RWPE2 (cell line): Measurements from ENCODE around the gene ZNF385C.

Source experiments
- ATAC-seq: fragments of 200-7000 bp; cut with Tn5 transposase; 3 replicates; pipeline ENCODE4 v1.9.1; 2021; ENCODE audit warnings: low read depth
- DNase-seq: peaks from one replicate; pipeline ENCODE4 v3.0.0-alpha.2; 2020; ENCODE audit warnings: low spot score
- H3K27ac ChIP-seq: fragments of 450-650 bp; 2 replicates; pipeline ENCODE4 v1.5.1; 2017; ENCODE audit warnings: mild to moderate bottlenecking; ENCODE audit not compliant: poor library complexity, severe bottlenecking
- H3K27me3 ChIP-seq: fragments of 250-450 bp; sonication (Bioruptor Pico); 2 replicates; pipeline ENCODE4 v1.5.1; 2021; ENCODE audit warnings: mild to moderate bottlenecking, moderate library complexity; ENCODE audit not compliant: insufficient read depth, poor library complexity, severe bottlenecking
- H3K36me3 ChIP-seq: fragments of 250-450 bp; sonication (Bioruptor Pico); 2 replicates; pipeline ENCODE4 v1.5.1; 2020; ENCODE audit warnings: low read depth, mild to moderate bottlenecking, moderate library complexity
- H3K4me1 ChIP-seq: fragments of 250-450 bp; sonication (Bioruptor Pico); 2 replicates; pipeline ENCODE4 v1.5.1; 2021; ENCODE audit warnings: mild to moderate bottlenecking, moderate library complexity; ENCODE audit not compliant: insufficient read depth, poor library complexity, severe bottlenecking
- H3K4me3 ChIP-seq: fragments of 250-450 bp; sonication (Bioruptor Pico); 2 replicates; pipeline ENCODE4 v1.5.1; 2021; ENCODE audit warnings: mild to moderate bottlenecking, moderate library complexity; ENCODE audit not compliant: severe bottlenecking
- H3K9me3 ChIP-seq: fragments of 250-450 bp; sonication (Bioruptor Pico); 2 replicates; pipeline ENCODE4 v1.5.1; 2021; ENCODE audit warnings: mild to moderate bottlenecking, moderate library complexity; ENCODE audit not compliant: severe bottlenecking
- TF ChIP-seq, protein P1 (sequence below): fragments of 450-650 bp; IDR thresholded peaks from one replicate; pipeline ENCODE4 v1.5.1; 2017; ENCODE audit warnings: mild to moderate bottlenecking, moderate library complexity; ENCODE audit not compliant: poor library complexity, severe bottlenecking

The ZNF385C gene

DNA sequence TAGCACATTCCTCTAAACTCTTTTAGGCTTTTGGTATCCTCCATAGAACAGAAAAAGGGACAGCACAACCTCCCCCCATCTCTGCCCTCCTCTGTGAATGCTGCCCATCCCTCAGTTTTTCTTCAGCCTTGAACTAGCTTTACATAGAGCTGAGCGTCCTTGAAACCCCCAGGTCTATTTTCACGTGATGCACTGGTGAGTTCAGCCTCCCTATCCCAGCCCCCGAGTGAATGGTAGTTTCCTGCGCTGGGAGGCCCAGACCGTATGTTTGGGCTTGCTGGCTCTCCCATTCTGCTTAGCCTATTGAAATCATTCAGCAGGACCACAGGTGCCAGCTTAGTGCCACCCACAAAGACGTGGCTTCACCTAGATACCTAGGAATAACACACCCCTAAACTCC is 22.5 kb downstream of the ZNF385C start:
- Histone ChIP-seq H3K4me1 (no peaks in the 10 kb centered on the region), H3K27ac (no peak overlapping the region), H3K4me3 (no peak overlapping the region), H3K27me3 (peaks cover 8% of the 10 kb centered on the region), H3K36me3 (no peaks in the 10 kb centered on the region), H3K9me3 (no peaks in the 10 kb centered on the region)
- DNase-seq (no peak), ATAC-seq (no peak)
- TF ChIP-seq, protein P1, sequence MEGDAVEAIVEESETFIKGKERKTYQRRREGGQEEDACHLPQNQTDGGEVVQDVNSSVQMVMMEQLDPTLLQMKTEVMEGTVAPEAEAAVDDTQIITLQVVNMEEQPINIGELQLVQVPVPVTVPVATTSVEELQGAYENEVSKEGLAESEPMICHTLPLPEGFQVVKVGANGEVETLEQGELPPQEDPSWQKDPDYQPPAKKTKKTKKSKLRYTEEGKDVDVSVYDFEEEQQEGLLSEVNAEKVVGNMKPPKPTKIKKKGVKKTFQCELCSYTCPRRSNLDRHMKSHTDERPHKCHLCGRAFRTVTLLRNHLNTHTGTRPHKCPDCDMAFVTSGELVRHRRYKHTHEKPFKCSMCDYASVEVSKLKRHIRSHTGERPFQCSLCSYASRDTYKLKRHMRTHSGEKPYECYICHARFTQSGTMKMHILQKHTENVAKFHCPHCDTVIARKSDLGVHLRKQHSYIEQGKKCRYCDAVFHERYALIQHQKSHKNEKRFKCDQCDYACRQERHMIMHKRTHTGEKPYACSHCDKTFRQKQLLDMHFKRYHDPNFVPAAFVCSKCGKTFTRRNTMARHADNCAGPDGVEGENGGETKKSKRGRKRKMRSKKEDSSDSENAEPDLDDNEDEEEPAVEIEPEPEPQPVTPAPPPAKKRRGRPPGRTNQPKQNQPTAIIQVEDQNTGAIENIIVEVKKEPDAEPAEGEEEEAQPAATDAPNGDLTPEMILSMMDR = no peak

- Histone ChIP-seq H3K9me3 (no peaks in the 10 kb centered on the region), H3K4me3 (no peak overlapping the region), H3K4me1 (no peaks in the 10 kb centered on the region), H3K27me3 (peaks cover 8% of the 10 kb centered on the region), H3K27ac (no peak overlapping the region), H3K36me3 (no peaks in the 10 kb centered on the region)
- TF ChIP-seq, protein P1 = no peak
- DNase-seq (no peak), ATAC-seq (peak; percentile 28; the same call in 1 of the 3 replicates)
These were observed 25.7 kb downstream of the ZNF385C start for GRCh38 chr17:42072323-42073187.

DNA sequence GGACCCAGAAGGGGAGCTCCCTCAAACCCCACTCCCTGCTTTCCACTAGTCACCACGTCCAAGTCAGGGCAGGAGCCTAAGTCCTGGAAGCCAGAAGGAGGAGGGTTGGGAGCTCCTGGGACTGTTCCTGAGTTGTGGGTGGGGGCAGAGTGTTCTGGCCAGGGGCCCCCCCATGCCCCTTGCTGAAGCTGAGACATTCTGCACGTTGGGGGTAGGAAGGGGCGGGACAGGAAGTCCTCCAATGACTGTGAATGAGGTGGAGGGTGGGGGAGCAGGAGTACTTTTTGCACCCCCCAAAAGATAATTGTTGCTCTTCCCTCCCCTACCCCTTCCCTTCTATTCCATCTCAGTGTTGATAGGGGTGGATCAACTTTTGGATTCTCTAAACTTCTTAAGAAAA is 26.5 kb downstream of the ZNF385C start:
- TF ChIP-seq, protein P1 = no peak
- no peak for DNase-seq
- Histone ChIP-seq H3K36me3 (no peaks in the 10 kb centered on the region), H3K9me3 (no peaks in the 10 kb centered on the region), H3K27ac (no peak overlapping the region), H3K4me3 (no peak overlapping the region), H3K4me1 (no peaks in the 10 kb centered on the region), H3K27me3 (peaks cover 8% of the 10 kb centered on the region)
- no peak for ATAC-seq

- peaks cover 8% of the 10 kb centered on the region for H3K27me3 ChIP-seq
- no peaks in the 10 kb centered on the region for H3K4me1 ChIP-seq
- ATAC-seq (peak; percentile 61), DNase-seq (no peak)
- no peak overlapping the region for H3K4me3 ChIP-seq
- no peaks in the 10 kb centered on the region for H3K36me3 ChIP-seq
- no peaks in the 10 kb centered on the region for H3K9me3 ChIP-seq
- TF ChIP-seq, protein P1 = no peak
- H3K27ac ChIP-seq = no peak overlapping the region
These were observed 29.3 kb downstream of the ZNF385C start for GRCh38 chr17:42068979-42069378.
